AG08395 (cell line): ENCODE results near the gene C4orf50.
A peak's percentile ranks its signal among the peaks of the same experiment; 100 is the strongest.

Experiments used
- DNase-seq: peaks from one replicate; pipeline ENCODE4 v3.0.0; 2012; ENCODE audit warnings: mixed read lengths, low spot score

C4orf50 gene

GRCh38 chr4:6043843-6044242 is 25.6 kb upstream of the C4orf50 start:
- no peak for DNase-seq

- DNase-seq = no peak
Measured at GRCh38 chr4:6043188-6043587, 25.0 kb upstream of the C4orf50 start.

GRCh38 chr4:6042293-6043063 is 24.2 kb upstream of the C4orf50 start:
- no peak for DNase-seq

GRCh38 chr4:6041800-6042199 is 23.6 kb upstream of the C4orf50 start:
- DNase-seq = no peak

- DNase-seq = no peak
Measured at GRCh38 chr4:6038711-6039110, 20.5 kb upstream of the C4orf50 start.

GRCh38 chr4:6035786-6036185 is 17.6 kb upstream of the C4orf50 start:
- no peak for DNase-seq

- DNase-seq = no peak
Measured at GRCh38 chr4:6033381-6033780, 15.2 kb upstream of the C4orf50 start.

GRCh38 chr4:6032249-6033244 is 14.3 kb upstream of the C4orf50 start:
- no peak for DNase-seq

GRCh38 chr4:6031846-6032245 is 13.6 kb upstream of the C4orf50 start:
- no peak for DNase-seq

GRCh38 chr4:6030679-6031078 is 12.4 kb upstream of the C4orf50 start:
- DNase-seq = no peak

GRCh38 chr4:6029254-6029653 is 11.0 kb upstream of the C4orf50 start:
- no peak for DNase-seq

GRCh38 chr4:6028168-6028567 is 9.9 kb upstream of the C4orf50 start:
- DNase-seq = no peak

GRCh38 chr4:6027392-6027791 is 9.2 kb upstream of the C4orf50 start:
- DNase-seq = no peak

- DNase-seq = no peak
Measured at GRCh38 chr4:6024313-6024960, 6.2 kb upstream of the C4orf50 start.

- DNase-seq = no peak
Measured at GRCh38 chr4:6023731-6024130, 5.5 kb upstream of the C4orf50 start.

GRCh38 chr4:6022607-6023288 is 4.5 kb upstream of the C4orf50 start:
- no peak for DNase-seq

- DNase-seq = no peak
Measured at GRCh38 chr4:6021831-6022606, 3.8 kb upstream of the C4orf50 start.

GRCh38 chr4:6020613-6021012 is 2.4 kb upstream of the C4orf50 start:
- DNase-seq = no peak

- peak; percentile 58 for DNase-seq
Measured at GRCh38 chr4:6019316-6020263, 1.4 kb upstream of the C4orf50 start.

- DNase-seq = no peak
Measured at GRCh38 chr4:6017800-6018199, 431 bp downstream of the C4orf50 start.
